ENCODE data around the gene RPL31.

- TF ChIP-seq, protein P1, sequence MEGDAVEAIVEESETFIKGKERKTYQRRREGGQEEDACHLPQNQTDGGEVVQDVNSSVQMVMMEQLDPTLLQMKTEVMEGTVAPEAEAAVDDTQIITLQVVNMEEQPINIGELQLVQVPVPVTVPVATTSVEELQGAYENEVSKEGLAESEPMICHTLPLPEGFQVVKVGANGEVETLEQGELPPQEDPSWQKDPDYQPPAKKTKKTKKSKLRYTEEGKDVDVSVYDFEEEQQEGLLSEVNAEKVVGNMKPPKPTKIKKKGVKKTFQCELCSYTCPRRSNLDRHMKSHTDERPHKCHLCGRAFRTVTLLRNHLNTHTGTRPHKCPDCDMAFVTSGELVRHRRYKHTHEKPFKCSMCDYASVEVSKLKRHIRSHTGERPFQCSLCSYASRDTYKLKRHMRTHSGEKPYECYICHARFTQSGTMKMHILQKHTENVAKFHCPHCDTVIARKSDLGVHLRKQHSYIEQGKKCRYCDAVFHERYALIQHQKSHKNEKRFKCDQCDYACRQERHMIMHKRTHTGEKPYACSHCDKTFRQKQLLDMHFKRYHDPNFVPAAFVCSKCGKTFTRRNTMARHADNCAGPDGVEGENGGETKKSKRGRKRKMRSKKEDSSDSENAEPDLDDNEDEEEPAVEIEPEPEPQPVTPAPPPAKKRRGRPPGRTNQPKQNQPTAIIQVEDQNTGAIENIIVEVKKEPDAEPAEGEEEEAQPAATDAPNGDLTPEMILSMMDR (IDR thresholded peaks at IDR 0.05) = no peak
- TF ChIP-seq POLR2A (IDR thresholded peaks at IDR 0.05) = no peak
These were observed 28.9 kb downstream of the RPL31 start for GRCh38 chr2:101030866-101031554.
